Fibroblast of mammary gland (primary cell): ENCODE data around the gene PPIA.

Experiments
- DNase-seq: peaks from one replicate; pipeline ENCODE4 v3.0.0-alpha.2; 2010; ENCODE audit warnings: low read depth
- H3K4me3 ChIP-seq: 2 replicates; pipeline ENCODE4 v1.5.1; 2011; ENCODE audit warnings: low read depth, mild to moderate bottlenecking, low read length, moderate library complexity; ENCODE audit not compliant: control insufficient read depth
- CTCF ChIP-seq: conservative IDR thresholded peaks from 2 replicates; pipeline ENCODE4 v1.5.1; 2011; ENCODE audit warnings: low read depth, low read length, inconsistent platforms; ENCODE audit not compliant: control insufficient read depth, insufficient read depth

The PPIA gene

GRCh38 chr7:44796504-44797328, at the start of gene PPIA:
Gene PPIA, plus strand, starts transcription at chr7:44796681. Its CDS starts 44 bp downstream, at chr7:44796725.
- TF ChIP-seq CTCF, result no peak
- peak; percentile 98 for DNase-seq
- H3K4me3 ChIP-seq, result peak within 1 kb of the TSS; percentile 98

- no peak for TF ChIP-seq CTCF
- peak; percentile 78 for DNase-seq
- peak within 1 kb of the TSS; percentile 69 for H3K4me3 ChIP-seq
Observed at GRCh38 chr7:44748045-44748947, 48.2 kb upstream of the PPIA start, which contains the start of gene ZMIZ2. Gene ZMIZ2, plus strand, starts transcription at chr7:44748847. Its CDS starts 7,403 bp downstream, at chr7:44756250.

GRCh38 chr7:44748948-44749731, 47.3 kb upstream of the PPIA start:
- H3K4me3 ChIP-seq, result peak overlapping the region; percentile 69
- no peak for DNase-seq
- no peak for TF ChIP-seq CTCF

GRCh38 chr7:44749992-44750391, 46.5 kb upstream of the PPIA start:
- H3K4me3 ChIP-seq, result peak overlapping the region; percentile 69
- DNase-seq, result no peak
- TF ChIP-seq CTCF, result no peak

- H3K4me3 ChIP-seq, result no peak overlapping the region
- no peak for TF ChIP-seq CTCF
- DNase-seq, result no peak
Observed at GRCh38 chr7:44750424-44750823, 46.1 kb upstream of the PPIA start.
